ENCODE measurements around the gene NFATC3.
"Not testable (repeated sequence)": the region's sequence is repeated elsewhere in the genome, so short reads cannot be mapped to it uniquely, and the experiment has no call there.

NFATC3 gene

DNA sequence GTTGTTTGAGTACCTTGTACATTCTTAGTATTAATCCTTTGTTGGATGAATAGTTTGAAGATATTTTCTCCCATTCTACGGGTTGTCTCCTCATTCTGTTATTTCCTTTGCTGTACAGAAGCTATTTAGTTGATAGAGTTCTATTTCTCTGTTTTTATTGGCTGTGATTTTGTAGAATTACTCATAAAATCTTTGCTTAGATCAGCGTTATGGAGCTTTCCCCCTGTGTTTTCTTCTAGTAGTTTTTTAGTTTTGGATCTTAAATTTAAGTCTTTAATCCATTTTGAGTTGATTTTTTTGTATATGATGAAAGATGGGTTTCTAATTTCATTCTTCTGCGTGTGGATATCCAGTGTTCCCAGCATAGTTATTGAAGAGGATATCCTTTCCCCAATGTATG is 45.4 kb downstream of the NFATC3 start:
- H3K9me3 Mint-ChIP-seq, result no peaks in the 10 kb centered on the region
- no peaks in the 10 kb centered on the region for H3K4me1 Mint-ChIP-seq
- H3K27me3 Mint-ChIP-seq (ENCODE audit: low read depth), result no peaks in the 10 kb centered on the region
- H3K27ac Mint-ChIP-seq, result no peak overlapping the region
- TF ChIP-seq, protein P1, sequence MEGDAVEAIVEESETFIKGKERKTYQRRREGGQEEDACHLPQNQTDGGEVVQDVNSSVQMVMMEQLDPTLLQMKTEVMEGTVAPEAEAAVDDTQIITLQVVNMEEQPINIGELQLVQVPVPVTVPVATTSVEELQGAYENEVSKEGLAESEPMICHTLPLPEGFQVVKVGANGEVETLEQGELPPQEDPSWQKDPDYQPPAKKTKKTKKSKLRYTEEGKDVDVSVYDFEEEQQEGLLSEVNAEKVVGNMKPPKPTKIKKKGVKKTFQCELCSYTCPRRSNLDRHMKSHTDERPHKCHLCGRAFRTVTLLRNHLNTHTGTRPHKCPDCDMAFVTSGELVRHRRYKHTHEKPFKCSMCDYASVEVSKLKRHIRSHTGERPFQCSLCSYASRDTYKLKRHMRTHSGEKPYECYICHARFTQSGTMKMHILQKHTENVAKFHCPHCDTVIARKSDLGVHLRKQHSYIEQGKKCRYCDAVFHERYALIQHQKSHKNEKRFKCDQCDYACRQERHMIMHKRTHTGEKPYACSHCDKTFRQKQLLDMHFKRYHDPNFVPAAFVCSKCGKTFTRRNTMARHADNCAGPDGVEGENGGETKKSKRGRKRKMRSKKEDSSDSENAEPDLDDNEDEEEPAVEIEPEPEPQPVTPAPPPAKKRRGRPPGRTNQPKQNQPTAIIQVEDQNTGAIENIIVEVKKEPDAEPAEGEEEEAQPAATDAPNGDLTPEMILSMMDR (IDR thresholded peaks at IDR 0.05; ENCODE audit: unreplicated experiment in 3 of 3), result no peak
- no peak overlapping the region for H3K4me3 Mint-ChIP-seq
- peaks cover 37% of the 10 kb centered on the region for H3K36me3 Mint-ChIP-seq (ENCODE audit: low read depth)

DNA sequence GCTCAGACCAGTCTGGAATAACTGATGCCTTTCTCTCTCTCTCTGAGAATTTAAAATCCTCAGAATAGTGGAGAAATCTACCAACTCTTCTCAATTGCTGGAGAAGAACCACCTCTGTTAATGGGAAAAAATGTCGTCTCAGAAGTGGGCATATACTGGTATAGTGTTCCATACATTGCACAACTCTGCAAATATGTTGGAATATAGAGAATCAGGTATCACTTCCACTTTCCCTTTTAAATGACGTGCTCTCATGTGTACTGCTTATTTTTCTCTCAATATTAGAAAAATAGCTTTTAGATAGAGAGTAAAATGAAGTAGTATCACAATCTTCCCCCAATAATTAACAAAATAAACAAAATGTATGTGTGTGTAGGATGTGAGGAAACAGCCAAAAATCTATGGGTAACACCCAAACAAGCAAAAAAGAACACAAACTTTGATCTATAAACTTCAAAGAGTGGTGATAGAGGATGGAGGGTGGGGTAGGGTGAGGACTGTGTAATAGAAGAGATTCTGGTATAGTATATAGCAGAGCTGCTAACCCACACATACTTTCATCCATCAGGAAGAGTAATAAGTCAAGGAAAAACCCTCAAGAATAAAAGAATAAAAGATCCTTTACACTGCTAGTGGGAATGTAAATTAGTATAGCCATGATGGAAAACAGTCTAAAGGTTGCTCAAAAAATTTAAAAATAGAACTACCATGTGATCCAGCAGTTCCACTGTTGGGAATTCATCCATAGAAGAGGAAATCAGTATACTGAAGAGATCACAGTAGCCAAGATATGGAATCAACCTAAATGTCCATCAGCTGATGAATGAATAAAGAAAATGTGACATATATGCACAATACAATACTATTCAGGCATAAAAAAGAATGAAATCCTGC is 46.9 kb downstream of the NFATC3 start:
- H3K4me3 Mint-ChIP-seq, result no peak overlapping the region
- peaks cover 41% of the 10 kb centered on the region for H3K36me3 Mint-ChIP-seq (ENCODE audit: low read depth)
- no peaks in the 10 kb centered on the region for H3K27me3 Mint-ChIP-seq (ENCODE audit: low read depth)
- no peak overlapping the region for H3K27ac Mint-ChIP-seq
- no peaks in the 10 kb centered on the region for H3K9me3 Mint-ChIP-seq
- TF ChIP-seq, protein P1 (IDR thresholded peaks at IDR 0.05; ENCODE audit: unreplicated experiment in 3 of 3), result no peak
- H3K4me1 Mint-ChIP-seq, result no peaks in the 10 kb centered on the region

DNA sequence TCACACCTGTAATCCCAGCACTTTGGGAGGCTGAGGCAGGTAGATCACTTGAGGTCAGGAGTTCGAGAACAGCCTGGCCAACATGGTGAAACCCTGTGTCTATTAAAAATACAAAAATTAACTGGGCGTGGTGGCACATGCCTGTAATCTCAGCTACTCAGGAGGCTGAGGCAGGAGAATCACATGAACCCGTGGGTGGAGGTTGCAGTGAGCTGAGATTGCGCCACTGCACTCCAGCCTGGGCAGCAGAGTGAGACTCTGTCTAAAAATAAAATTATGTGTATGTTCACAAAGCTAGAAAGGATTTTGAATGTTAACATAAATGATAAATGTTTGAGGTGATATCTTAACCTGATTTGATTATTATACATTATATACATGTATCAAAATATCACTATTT is 47.8 kb downstream of the NFATC3 start:
- not testable (repeated sequence) for H3K4me1 Mint-ChIP-seq; H3K9me3 Mint-ChIP-seq; H3K27ac Mint-ChIP-seq; H3K4me3 Mint-ChIP-seq; H3K27me3 Mint-ChIP-seq (ENCODE audit: low read depth)
- peaks cover 41% of the 10 kb centered on the region for H3K36me3 Mint-ChIP-seq (ENCODE audit: low read depth)

DNA sequence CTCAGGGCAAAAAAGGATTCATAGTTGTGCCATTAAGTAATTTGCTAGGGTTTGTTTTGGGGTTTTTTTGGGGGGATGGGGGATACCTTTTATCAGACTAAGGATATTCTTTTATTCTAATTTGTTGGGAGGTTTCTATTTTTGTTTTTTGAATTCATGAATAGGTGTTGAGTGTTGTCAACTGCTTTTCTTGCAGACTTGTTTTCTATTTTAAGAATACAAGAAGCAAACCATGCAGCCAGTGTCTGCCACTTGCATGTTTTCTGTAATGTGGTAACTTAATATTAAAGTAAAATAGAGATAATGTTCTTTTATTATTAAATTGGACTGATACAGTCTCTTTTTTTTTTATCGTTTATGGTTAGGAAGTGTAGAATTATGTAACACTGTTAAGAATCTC is 49.5 kb downstream of the NFATC3 start:
- Mint-ChIP-seq H3K27ac (no peak overlapping the region), H3K27me3 (ENCODE audit: low read depth) (no peaks in the 10 kb centered on the region), H3K36me3 (ENCODE audit: low read depth) (peaks cover 52% of the 10 kb centered on the region), H3K4me3 (no peak overlapping the region), H3K4me1 (no peaks in the 10 kb centered on the region), H3K9me3 (no peaks in the 10 kb centered on the region)
- TF ChIP-seq, protein P1 (IDR thresholded peaks at IDR 0.05; ENCODE audit: unreplicated experiment in 3 of 3), result no peak

DNA sequence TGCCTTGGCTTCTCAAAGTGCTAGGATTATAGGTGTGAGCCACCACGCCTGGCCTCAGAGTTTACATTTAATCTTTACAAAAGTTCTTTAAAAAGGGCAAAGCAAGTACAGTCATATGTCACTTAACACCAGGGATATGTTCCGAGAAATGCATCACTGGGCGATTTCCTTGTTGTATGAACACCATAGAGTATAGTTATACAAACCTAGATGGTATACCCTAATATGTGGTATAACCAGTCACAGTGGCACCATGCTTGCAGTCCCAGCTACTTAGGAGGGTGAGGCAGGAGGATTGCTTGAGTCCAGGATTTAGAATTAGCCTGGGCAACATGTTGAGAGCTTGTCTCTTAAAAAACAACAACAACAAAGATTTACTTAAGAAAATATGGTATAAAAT is 51.3 kb downstream of the NFATC3 start:
- Mint-ChIP-seq H3K4me3 (no peak overlapping the region), H3K36me3 (ENCODE audit: low read depth) (peaks cover 49% of the 10 kb centered on the region), H3K27me3 (ENCODE audit: low read depth) (no peaks in the 10 kb centered on the region), H3K4me1 (no peaks in the 10 kb centered on the region), H3K27ac (no peak overlapping the region), H3K9me3 (no peaks in the 10 kb centered on the region)
- TF ChIP-seq, protein P1 (IDR thresholded peaks at IDR 0.05; ENCODE audit: unreplicated experiment in 3 of 3), result no peak

DNA sequence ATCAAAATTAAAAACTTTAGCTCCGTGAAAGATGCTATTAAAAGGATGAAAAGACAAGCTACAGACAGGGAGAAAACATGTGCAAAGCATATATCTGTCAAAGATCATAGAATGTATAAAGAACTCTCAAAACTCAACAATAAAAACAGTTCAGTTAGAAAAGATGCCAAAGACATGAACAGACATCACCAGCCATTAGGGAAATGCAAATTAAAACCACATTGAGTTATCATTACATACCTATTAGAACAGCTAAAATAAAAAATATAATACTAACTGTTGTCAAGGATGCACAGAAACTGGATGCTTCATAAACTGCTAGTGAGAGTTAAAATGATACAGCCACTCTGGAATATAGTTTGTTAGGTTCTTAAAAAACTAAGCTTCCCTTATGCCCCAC is 58.8 kb downstream of the NFATC3 start:
- no peak overlapping the region for H3K4me3 Mint-ChIP-seq
- H3K9me3 Mint-ChIP-seq, result no peaks in the 10 kb centered on the region
- H3K4me1 Mint-ChIP-seq, result peaks cover 11% of the 10 kb centered on the region
- no peak overlapping the region for H3K27ac Mint-ChIP-seq
- TF ChIP-seq, protein P1 (IDR thresholded peaks at IDR 0.05; ENCODE audit: unreplicated experiment in 3 of 3), result no peak
- no peaks in the 10 kb centered on the region for H3K27me3 Mint-ChIP-seq (ENCODE audit: low read depth)
- peaks cover 34% of the 10 kb centered on the region for H3K36me3 Mint-ChIP-seq (ENCODE audit: low read depth)
